ENCODE measurements around the gene TMEM169. TPM values are rescaled to one million over a fixed set of nuclear protein-coding genes. Genes with fewer than 3 reads are reported as not detected.

The TMEM169 gene
- total and polyA plus RNA-seq, 2 of the 13 experiments (the other 11 are each of a cell fraction or from before 2014, with no cell fraction given) = 1.5 to 4.5 TPM

DNA sequence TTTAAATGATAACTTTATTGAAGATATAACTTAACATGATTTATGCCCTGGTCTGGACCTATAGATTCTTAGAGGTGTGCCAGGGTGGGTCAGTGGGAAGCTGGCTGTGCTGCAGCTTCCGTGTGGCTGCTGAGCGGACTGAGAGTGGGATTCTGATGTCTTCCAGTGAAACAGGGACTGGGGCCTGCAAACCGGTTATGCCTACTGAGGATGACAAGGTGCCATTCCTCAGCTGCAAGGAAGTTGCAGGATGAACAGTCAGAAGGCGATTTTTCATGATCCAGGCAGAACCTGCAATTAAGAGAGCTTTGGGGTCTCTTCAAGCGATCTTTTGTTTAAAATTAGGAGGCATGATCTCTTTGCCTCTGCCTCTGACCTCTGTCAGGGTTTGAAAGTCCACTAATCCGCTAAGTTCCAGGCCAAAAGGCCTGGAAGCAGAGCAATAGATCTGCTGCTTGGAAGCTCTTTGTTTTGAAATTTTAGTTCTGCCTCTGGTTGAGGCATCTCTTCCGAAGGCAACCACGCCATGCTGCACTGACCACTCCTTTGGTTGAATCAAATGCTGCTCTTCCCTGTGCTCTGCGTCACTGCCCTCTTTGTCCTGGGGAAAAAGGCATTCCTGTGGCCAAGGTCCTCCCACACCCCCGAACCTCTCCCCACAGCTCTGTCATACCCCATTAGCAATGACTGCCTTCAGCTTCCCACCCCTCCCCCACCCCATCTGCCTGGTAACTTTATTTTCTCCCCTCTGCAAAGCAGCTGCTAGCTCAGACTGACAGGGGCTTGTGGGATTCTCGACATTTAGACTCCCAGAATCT, 2.0 kb downstream of the TMEM169 start (continued):
- TF ChIP-seq, protein P1, sequence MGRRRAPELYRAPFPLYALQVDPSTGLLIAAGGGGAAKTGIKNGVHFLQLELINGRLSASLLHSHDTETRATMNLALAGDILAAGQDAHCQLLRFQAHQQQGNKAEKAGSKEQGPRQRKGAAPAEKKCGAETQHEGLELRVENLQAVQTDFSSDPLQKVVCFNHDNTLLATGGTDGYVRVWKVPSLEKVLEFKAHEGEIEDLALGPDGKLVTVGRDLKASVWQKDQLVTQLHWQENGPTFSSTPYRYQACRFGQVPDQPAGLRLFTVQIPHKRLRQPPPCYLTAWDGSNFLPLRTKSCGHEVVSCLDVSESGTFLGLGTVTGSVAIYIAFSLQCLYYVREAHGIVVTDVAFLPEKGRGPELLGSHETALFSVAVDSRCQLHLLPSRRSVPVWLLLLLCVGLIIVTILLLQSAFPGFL (CRISPR knock-in tag; IDR thresholded peaks at IDR 0.05) = no peak
- TF ChIP-seq RBM22 (optimal IDR thresholded peaks at IDR 0.05; ENCODE audit: low read length) = no peak
- TF ChIP-seq TOE1 (CRISPR knock-in tag; IDR thresholded peaks at IDR 0.05) = peak; percentile 42; the same call in 1 of the 2 replicates
- no peak for TF ChIP-seq ZNF572 (CRISPR knock-in tag; IDR thresholded peaks at IDR 0.05)
- TF ChIP-seq ZBTB40 (IDR thresholded peaks at IDR 0.05) = no peak
- peak; percentile 64; the same call in 1 of the 2 replicates for TF ChIP-seq ZBTB40 (CRISPR knock-in tag; IDR thresholded peaks at IDR 0.05)
- TF ChIP-seq SYNCRIP (IDR thresholded peaks at IDR 0.05; ENCODE audit: insufficient read depth, low read depth, low read length) = no peak
- TF ChIP-seq, protein P2, sequence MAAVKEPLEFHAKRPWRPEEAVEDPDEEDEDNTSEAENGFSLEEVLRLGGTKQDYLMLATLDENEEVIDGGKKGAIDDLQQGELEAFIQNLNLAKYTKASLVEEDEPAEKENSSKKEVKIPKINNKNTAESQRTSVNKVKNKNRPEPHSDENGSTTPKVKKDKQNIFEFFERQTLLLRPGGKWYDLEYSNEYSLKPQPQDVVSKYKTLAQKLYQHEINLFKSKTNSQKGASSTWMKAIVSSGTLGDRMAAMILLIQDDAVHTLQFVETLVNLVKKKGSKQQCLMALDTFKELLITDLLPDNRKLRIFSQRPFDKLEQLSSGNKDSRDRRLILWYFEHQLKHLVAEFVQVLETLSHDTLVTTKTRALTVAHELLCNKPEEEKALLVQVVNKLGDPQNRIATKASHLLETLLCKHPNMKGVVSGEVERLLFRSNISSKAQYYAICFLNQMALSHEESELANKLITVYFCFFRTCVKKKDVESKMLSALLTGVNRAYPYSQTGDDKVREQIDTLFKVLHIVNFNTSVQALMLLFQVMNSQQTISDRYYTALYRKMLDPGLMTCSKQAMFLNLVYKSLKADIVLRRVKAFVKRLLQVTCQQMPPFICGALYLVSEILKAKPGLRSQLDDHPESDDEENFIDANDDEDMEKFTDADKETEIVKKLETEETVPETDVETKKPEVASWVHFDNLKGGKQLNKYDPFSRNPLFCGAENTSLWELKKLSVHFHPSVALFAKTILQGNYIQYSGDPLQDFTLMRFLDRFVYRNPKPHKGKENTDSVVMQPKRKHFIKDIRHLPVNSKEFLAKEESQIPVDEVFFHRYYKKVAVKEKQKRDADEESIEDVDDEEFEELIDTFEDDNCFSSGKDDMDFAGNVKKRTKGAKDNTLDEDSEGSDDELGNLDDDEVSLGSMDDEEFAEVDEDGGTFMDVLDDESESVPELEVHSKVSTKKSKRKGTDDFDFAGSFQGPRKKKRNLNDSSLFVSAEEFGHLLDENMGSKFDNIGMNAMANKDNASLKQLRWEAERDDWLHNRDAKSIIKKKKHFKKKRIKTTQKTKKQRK (IDR thresholded peaks at IDR 0.05; ENCODE audit: low read length) = no peak
- TF ChIP-seq ZNF841 (CRISPR knock-in tag; IDR thresholded peaks at IDR 0.05; ENCODE audit: borderline replicate concordance) = no peak
- TF ChIP-seq, protein P3, sequence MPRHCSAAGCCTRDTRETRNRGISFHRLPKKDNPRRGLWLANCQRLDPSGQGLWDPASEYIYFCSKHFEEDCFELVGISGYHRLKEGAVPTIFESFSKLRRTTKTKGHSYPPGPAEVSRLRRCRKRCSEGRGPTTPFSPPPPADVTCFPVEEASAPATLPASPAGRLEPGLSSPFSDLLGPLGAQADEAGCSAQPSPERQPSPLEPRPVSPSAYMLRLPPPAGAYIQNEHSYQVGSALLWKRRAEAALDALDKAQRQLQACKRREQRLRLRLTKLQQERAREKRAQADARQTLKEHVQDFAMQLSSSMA (CRISPR knock-in tag; IDR thresholded peaks at IDR 0.05) = peak; percentile 61; the same call in 1 of the 2 replicates
- no peak for TF ChIP-seq NCOA1 (CRISPR knock-in tag; IDR thresholded peaks at IDR 0.05)
- TF ChIP-seq FLYWCH1 (CRISPR knock-in tag; IDR thresholded peaks at IDR 0.05) = no peak
- no peak for TF ChIP-seq CHD4 (IDR thresholded peaks at IDR 0.05; ENCODE audit: borderline replicate concordance, low read length)
- peak; percentile 54; the same call in 1 of the 2 replicates for TF ChIP-seq ZNF317 (CRISPR knock-in tag; IDR thresholded peaks at IDR 0.05)
- TF ChIP-seq ZMYM2 (CRISPR knock-in tag; IDR thresholded peaks at IDR 0.05) = no peak
